B cell (primary cell): ENCODE data around the gene LRRC31. TPM values are rescaled to one million over a fixed set of nuclear protein-coding genes. Genes with fewer than 3 reads are reported as not detected.

Experiments
- ATAC-seq: fragments of 200-7000 bp; cut with Tn5 transposase; one replicate; pipeline ENCODE4 v1.10.0; 2021; ENCODE audit warnings: low read depth, mild to moderate bottlenecking, moderate number of reproducible peaks, moderate library complexity
- CTCF ChIA-PET: fragments of 350-600 bp; sonication (Branson Sonifier 250); formaldehyde crosslinking; loops from one replicate; lab custom pipeline; 2021; ENCODE audit warnings: antibody characterized with exemption, inconsistent platforms; lab: Charles Lee
- POLR2A ChIA-PET: fragments of 350-600 bp; sonication (Branson Sonifier 250); formaldehyde crosslinking; loops from one replicate; lab custom pipeline; 2021; ENCODE audit warnings: antibody characterized with exemption; lab: Charles Lee
- DNase-seq: peaks from one replicate; pipeline ENCODE4 v3.0.0; 2013
- H2AFZ ChIP-seq: 2 replicates; pipeline ENCODE4 v1.6.1; 2012; ENCODE audit warnings: mild to moderate bottlenecking, low read depth, low read length; ENCODE audit not compliant: insufficient read depth, poor library complexity, severe bottlenecking
- H3K27ac ChIP-seq, 2 donors: 1 replicate in 1 of 2; 2 replicates in 1 of 2; pipeline ENCODE4 v1.5.1; 2012 to 2013; ENCODE audit warnings: low read length in 2 of 2, mild to moderate bottlenecking in 2 of 2, moderate library complexity in 1 of 2
- H3K27me3 ChIP-seq, 4 experiments: fragments of 200-600 bp in 1 of 4; sonication (generic) in 1 of 4; replicated peaks in 1 of 4; 1 replicate in 2 of 4; 2 replicates in 2 of 4; pipeline versions ENCODE4 v1.6.1 to v1.7.0; 2013 to 2016; ENCODE audit warnings: low read length in 3 of 4, mild to moderate bottlenecking in 2 of 4, mixed read lengths in 1 of 4, moderate library complexity in 1 of 4; ENCODE audit not compliant: insufficient read depth in 4 of 4, control insufficient read depth in 3 of 4; ENCODE audit errors: control extremely low read depth in 1 of 4
- H3K36me3 ChIP-seq, 2 experiments: replicated peaks in 1 of 2; 1 replicate in 1 of 2; 2 replicates in 1 of 2; pipeline versions ENCODE4 v1.6.1 to v1.7.1; 2013; ENCODE audit warnings: low read length in 1 of 2; ENCODE audit not compliant: insufficient read depth in 2 of 2, control insufficient read depth in 1 of 2; ENCODE audit errors: control extremely low read depth in 1 of 2, extremely low read depth in 1 of 2
- H3K4me1 ChIP-seq, 2 donors: fragments of 200-600 bp in 1 of 2; sonication (generic) in 1 of 2; 1 replicate in 1 of 2; 2 replicates in 1 of 2; pipeline versions ENCODE4 v1.5.1 to v1.6.1; 2013 to 2017; ENCODE audit warnings: low read length in 2 of 2; ENCODE audit not compliant: control insufficient read depth in 2 of 2, insufficient read depth in 2 of 2
- H3K4me2 ChIP-seq: replicated peaks from 2 replicates; pipeline ENCODE3; 2012; ENCODE audit warnings: mild to moderate bottlenecking, low read depth, low read length; ENCODE audit not compliant: poor library complexity, severe bottlenecking
- H3K4me3 ChIP-seq, 5 experiments: fragments of 200-600 bp in 1 of 5; sonication (generic) in 1 of 5; 1 replicate in 3 of 5; 2 replicates in 2 of 5; pipeline versions ENCODE4 v1.5.1 to v1.7.0; 2011 to 2016; ENCODE audit warnings: low read length in 4 of 5, mild to moderate bottlenecking in 4 of 5, low read depth in 2 of 5, control low read depth in 1 of 5, moderate library complexity in 1 of 5; ENCODE audit not compliant: insufficient read depth in 1 of 5; ENCODE audit errors: control extremely low read depth in 1 of 5, extremely low read depth in 1 of 5
- H3K79me2 ChIP-seq: fragments of 200-600 bp; sonication (generic); one replicate; pipeline ENCODE4 v1.6.0; 2016; ENCODE audit warnings: low read length; ENCODE audit not compliant: control insufficient read depth, insufficient read depth
- H3K9ac ChIP-seq: fragments of 200-600 bp; sonication (generic); 2 replicates; pipeline ENCODE4 v1.6.1; 2017; ENCODE audit warnings: mild to moderate bottlenecking, low read length, moderate library complexity
- H3K9me3 ChIP-seq, 3 donors: one replicate each; pipeline versions ENCODE4 v1.6.1 to v1.7.1; 2013; ENCODE audit warnings: low read length in 2 of 3; ENCODE audit not compliant: control insufficient read depth in 2 of 3, insufficient read depth in 1 of 3; ENCODE audit errors: control extremely low read depth in 1 of 3
- H4K20me1 ChIP-seq: 2 replicates; pipeline ENCODE4 v1.6.0; 2012; ENCODE audit warnings: mild to moderate bottlenecking, low read length; ENCODE audit not compliant: insufficient read depth, control insufficient read depth, poor library complexity, severe bottlenecking
- H3K27ac Mint-ChIP-seq: one replicate; pipeline ENCODE4 v1.8.0; 2021; ENCODE audit warnings: mixed read lengths
- H3K27me3 Mint-ChIP-seq: one replicate; pipeline ENCODE4 v1.8.0; 2021; ENCODE audit warnings: mixed read lengths
- H3K4me1 Mint-ChIP-seq: one replicate; pipeline ENCODE4 v1.8.0; 2021; ENCODE audit warnings: mixed read lengths
- H3K4me3 Mint-ChIP-seq: one replicate; pipeline ENCODE4 v1.8.0; 2021; ENCODE audit warnings: mixed read lengths
- H3K9me3 Mint-ChIP-seq: one replicate; pipeline ENCODE4 v1.8.0; 2022; ENCODE audit warnings: mixed read lengths; ENCODE audit not compliant: insufficient read depth
- EZH2 ChIP-seq: IDR thresholded peaks from 2 replicates; pipeline ENCODE4 v1.6.1; 2012; ENCODE audit warnings: borderline replicate concordance, low read depth, mild to moderate bottlenecking, moderate library complexity, low read length; ENCODE audit not compliant: insufficient read depth, poor library complexity, severe bottlenecking
- WGBS: methylation state at CpG from one replicate; pipeline ENCODE4 v1.1.5; 2013; ENCODE audit warnings: missing lambda C conversion rate; ENCODE audit not compliant: insufficient coverage; 5-methylcytosine and 5-hydroxymethylcytosine counted together
- intact Hi-C: fragments of 100-400 bp; cut with micrococcal nuclease; formaldehyde crosslinking; loops from one replicate; pipeline ENCODE4 v1.10.0; 2022
- polyA plus RNA-seq: library from polyadenylated mRNA; depleted of rRNA; stranded (reverse); fragments of >200 nt; gene quantifications from 2 replicates; pipeline ENCODE4 v1.2.3, GENCODE V29; 2012
- total RNA-seq, 2 donors: library from RNA; stranded (reverse); fragments of 120-200 nt in 1 of 2; gene quantifications; 1 replicate in 1 of 2; 2 replicates in 1 of 2; pipeline versions ENCODE4 v1.2.3 to v1.2.4, GENCODE V29; 2013 to 2022
- TF ChIP-seq, protein P1 (sequence below): fragments of 200-600 bp; IDR thresholded peaks from one replicate; pipeline ENCODE4 v1.8.0; 2022; ENCODE audit warnings: antibody characterized with exemption, mild to moderate bottlenecking

LRRC31 gene
- total and polyA plus RNA-seq, 2 donors (not counting 1 experiment from before 2014, with no cell fraction given) = not detected

DNA sequence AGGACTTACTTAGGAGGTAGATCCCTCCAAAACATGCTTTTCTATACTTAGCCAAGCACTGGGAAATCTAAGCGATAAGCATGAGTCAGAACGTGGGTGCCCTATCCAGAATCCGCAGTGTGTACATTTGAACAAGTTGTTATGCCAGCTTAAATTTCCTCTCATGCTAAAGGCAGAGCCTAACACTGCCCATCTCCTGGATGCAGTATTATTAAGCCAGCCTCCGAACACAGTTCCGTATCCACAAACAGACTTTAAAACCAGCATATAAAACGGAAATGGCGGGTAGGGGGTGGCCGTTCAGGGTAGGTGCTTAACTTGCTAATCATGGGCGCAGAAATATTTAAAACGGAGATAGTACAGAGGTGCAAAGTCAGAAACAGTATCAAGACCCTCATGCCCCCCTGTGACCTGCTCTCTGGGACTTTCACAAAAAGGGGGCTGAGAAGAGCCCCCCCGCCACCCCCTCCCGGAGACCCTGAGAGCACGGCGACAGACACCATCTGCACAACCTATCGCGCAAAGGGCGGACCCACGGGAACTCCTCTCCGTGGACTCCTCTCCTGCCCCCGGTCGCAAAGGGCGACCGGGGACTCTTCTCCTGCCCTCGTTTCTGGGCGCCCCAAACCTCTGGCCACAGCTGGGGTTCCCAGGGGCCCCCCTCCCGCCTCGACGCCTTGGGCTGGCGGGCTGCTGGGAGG, 58.0 kb downstream of the LRRC31 start:
- DNase-seq = peak; percentile 66
- Mint-ChIP-seq H3K4me3 (peak overlapping the region; percentile 87), H3K27me3 (no peaks in the 10 kb centered on the region), H3K4me1 (peaks cover 34% of the 10 kb centered on the region), H3K9me3 (no peaks in the 10 kb centered on the region), H3K27ac (peak overlapping the region; percentile 93)
- H3K27ac ChIP-seq = peak overlapping the region; percentile 46 to 77
- H3K9ac ChIP-seq = peak overlapping the region; percentile 66
- POLR2A ChIA-PET = interaction anchor here (0.7 to 2.0 kb wide), 7 partner anchors 31 to 191 kb away, joined by 3 to 13 read pairs (median 5); partner anchors contain the start of genes ACTRT3, MYNN and TERC
- TF ChIP-seq, protein P1, sequence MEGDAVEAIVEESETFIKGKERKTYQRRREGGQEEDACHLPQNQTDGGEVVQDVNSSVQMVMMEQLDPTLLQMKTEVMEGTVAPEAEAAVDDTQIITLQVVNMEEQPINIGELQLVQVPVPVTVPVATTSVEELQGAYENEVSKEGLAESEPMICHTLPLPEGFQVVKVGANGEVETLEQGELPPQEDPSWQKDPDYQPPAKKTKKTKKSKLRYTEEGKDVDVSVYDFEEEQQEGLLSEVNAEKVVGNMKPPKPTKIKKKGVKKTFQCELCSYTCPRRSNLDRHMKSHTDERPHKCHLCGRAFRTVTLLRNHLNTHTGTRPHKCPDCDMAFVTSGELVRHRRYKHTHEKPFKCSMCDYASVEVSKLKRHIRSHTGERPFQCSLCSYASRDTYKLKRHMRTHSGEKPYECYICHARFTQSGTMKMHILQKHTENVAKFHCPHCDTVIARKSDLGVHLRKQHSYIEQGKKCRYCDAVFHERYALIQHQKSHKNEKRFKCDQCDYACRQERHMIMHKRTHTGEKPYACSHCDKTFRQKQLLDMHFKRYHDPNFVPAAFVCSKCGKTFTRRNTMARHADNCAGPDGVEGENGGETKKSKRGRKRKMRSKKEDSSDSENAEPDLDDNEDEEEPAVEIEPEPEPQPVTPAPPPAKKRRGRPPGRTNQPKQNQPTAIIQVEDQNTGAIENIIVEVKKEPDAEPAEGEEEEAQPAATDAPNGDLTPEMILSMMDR = no peak
- TF ChIP-seq EZH2 = no peak
- peaks cover 0 to 6% (median 6%) of the 10 kb centered on the region in 3 donors for H3K9me3 ChIP-seq
- H3K4me1 ChIP-seq = peaks cover 19 to 28% of the 10 kb centered on the region in 2 donors
- CTCF ChIA-PET = interaction anchor here (0.6 to 2.3 kb wide), 12 partner anchors 15 to 287 kb away, joined by 3 to 13 read pairs (median 4); partner anchors contain the start of genes ACTRT3 and SEC62
- no peaks in the 10 kb centered on the region for H3K79me2 ChIP-seq
- peak overlapping the region; percentile 91 for H2AFZ ChIP-seq
- no peaks in the 10 kb centered on the region for H3K27me3 ChIP-seq
- ATAC-seq = peak; percentile 18
- intact Hi-C loops = loop anchor here (1.0 to 5.0 kb wide), 4 partner anchors 47 to 226 kb away; partner anchors contain the start of genes GPR160 and TERC
- no peaks in the 10 kb centered on the region for H4K20me1 ChIP-seq
- H3K4me2 ChIP-seq = peak overlapping the region; percentile 82
- H3K36me3 ChIP-seq = no peaks in the 10 kb centered on the region
- 4% methylated on average over 25 of the region's 29 CpGs for WGBS
- peak overlapping the region; percentile 17 to 79 (median 68) for H3K4me3 ChIP-seq

DNA sequence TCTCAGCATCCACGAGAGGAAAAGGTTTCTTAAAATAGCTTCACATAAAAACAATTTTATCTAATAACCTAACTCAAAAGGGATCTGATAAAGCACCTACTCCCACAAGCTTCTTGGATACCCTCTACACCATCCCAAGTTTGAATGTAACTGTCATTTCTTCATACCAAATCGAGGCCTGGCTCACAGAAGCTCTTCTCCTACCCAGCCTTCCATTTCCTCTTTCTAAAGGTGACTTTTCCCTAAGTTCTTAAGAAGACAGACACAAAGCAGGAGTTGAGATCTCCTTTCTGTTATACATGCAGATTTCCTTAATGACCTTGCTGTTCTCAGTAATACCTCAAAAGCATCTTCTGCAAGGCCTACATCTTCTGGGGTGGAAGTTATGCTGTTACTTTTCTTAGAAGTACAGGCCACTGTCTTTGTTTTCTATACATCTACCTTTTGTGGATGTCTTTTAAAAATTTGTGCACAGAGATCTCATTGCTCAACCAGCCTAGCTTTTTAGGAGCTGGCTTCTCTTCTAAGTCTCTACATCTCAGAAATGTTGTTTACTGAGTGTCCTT, 60.4 kb downstream of the LRRC31 start:
- Mint-ChIP-seq H3K9me3 (no peaks in the 10 kb centered on the region), H3K27ac (no peak overlapping the region), H3K4me1 (peaks cover 27% of the 10 kb centered on the region), H3K4me3 (no peak overlapping the region), H3K27me3 (no peaks in the 10 kb centered on the region)
- intact Hi-C loops = no loop called here
- H4K20me1 ChIP-seq = no peaks in the 10 kb centered on the region
- ATAC-seq (no peak), DNase-seq (no peak)
- H3K27me3 ChIP-seq = no peaks in the 10 kb centered on the region
- no peak overlapping the region for H3K27ac ChIP-seq
- 50% methylated on average over 1 of the region's 2 CpGs for WGBS
- no peaks in the 10 kb centered on the region for H3K36me3 ChIP-seq
- ChIA-PET POLR2A (interaction anchor here (0.6 kb wide), 1 partner anchor 129 kb away, joined by 3 read pairs; no protein-coding TSS in a partner anchor), CTCF (interaction anchor here (2.2 kb wide), 1 partner anchor 53 kb away, joined by 12 read pairs; no protein-coding TSS in a partner anchor)
- H2AFZ ChIP-seq = no peak overlapping the region
- H3K4me3 ChIP-seq = no peak overlapping the region
- H3K9ac ChIP-seq = no peak overlapping the region
- H3K4me1 ChIP-seq = peaks cover 16 to 24% of the 10 kb centered on the region in 2 donors
- no peak overlapping the region for H3K4me2 ChIP-seq
- H3K79me2 ChIP-seq = no peaks in the 10 kb centered on the region
- no peaks in the 10 kb centered on the region for H3K9me3 ChIP-seq
- TF ChIP-seq EZH2 = no peak
- TF ChIP-seq, protein P1 = no peak
